RCC 7860 (cell line): Measurements from ENCODE around the gene BMP3.

Source experiments
- DNase-seq: peaks from one replicate; pipeline ENCODE4 v3.0.0-alpha.2; 2015; ENCODE audit warnings: low spot score
- FAIRE-seq: peaks from 2 replicates; lab custom pipeline; 2012; peaks lifted over from hg19 to GRCh38; lab: Jason Lieb, UNC

BMP3 gene

GRCh38 chr4:81040012-81040659 lies 9.6 kb downstream of the BMP3 start:
- FAIRE-seq (no peak), DNase-seq (no peak)

GRCh38 chr4:81042578-81043365 lies 12.3 kb downstream of the BMP3 start:
- FAIRE-seq: no peak

GRCh38 chr4:81049330-81049729 lies 18.8 kb downstream of the BMP3 start:
- FAIRE-seq (no peak), DNase-seq (no peak)

More at GRCh38 chr4:81042578-81043365, 12.3 kb downstream of the BMP3 start:
- no peak for DNase-seq

DNA sequence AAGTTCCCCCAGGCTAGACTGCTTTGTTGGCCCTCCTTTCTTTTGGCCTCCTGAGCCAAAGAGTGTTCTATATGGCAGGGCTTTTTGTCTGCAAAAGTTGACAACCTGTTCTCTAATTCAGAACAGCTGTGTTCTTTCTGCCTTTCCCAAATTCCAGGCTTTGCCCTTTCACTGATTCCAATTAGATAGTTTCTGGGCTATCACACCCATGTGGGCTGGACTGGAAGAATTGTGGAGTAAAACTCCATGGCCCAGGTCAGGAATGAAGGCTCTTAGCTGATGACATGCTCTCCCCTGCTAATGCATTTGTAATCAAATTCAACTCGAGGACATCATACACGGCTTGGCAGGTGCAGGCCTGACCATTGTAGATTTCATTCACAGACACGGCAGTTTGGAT lies 19.4 kb downstream of the BMP3 start:
- DNase-seq (no peak), FAIRE-seq (no peak)

DNA sequence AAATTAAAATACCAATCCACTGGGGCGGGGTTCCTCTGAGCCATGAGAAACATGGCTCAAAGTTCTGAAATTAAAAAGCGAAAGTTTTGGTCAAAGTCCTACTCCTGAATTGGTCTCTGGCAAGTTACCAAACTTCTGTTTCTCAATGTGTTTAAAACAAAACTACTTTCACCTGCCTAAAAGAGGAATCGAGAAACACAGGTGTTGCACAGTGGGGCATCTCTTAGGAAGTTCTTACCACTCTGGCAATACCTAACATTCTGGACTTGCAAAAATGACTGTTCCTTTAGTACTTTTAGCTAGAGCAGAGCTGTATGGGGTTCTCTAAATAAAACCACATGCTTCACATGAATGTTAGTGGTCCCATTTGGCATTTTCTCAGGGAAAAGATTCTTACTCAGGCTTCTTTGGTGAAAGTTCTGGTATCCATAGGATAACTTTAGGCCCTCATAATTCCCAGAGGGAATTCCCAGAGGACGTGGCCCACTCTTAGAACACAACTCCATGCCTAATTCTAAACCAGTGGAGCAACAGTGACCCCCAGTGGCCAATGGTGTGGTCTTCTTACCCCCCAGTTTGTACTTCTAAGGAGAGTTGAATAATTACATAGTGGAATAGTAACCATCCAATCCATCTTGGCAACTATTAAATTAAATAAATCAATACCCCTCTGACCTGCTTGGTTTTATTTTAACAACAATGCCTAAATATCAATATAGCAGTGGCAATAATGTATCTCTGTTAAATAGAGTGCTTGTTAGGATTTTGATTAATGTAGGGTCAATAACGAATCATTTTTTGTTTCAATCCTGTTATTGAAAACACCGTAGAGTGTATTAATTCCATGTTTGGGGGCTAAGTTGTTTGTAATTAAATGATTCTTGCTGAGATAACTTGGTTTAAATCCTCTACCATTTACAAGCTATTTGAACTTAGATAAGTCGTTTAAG lies 21.9 kb downstream of the BMP3 start:
- no peak for DNase-seq
- no peak for FAIRE-seq

DNA sequence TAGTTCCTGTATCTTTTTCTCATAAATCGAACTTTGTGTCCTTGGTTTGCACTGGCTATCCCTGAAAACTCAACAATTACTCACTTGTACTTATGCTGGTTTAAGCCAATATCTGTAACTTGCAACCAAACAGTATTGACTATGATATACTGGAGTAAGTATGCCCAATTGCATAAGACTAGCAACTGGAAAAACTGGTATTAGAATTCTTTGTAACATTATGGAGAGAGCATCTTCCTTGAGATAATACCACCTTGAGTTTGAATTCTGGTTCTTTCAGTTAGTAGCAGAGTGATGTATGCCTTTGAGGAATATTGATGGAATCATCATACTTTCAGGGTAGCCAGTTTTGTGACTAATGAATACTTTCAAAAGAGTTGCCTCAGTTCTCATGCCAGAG lies 28.1 kb downstream of the BMP3 start:
- DNase-seq: no peak
- no peak for FAIRE-seq

- DNase-seq: no peak
- FAIRE-seq: no peak
Measured at GRCh38 chr4:81060587-81061343, 30.3 kb downstream of the BMP3 start.

DNA sequence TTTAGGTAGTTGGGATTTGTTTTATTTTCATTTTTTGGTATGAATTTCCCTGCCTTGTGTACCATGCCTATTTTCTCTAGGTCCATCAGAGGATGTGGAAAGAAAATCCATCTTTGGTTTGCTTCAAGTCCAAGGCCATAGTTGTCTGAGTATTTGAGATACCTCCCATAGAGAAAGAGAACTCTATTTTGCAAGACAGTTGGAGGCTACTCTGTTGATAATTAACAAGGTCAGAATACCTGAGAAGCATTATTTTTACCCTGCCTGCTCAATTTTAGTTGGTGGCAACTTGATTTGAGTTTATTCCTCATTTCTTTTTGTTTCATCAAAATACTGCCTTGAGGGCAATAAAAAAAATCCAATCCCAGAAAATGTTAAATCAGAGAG lies 30.8 kb downstream of the BMP3 start:
- no peak for DNase-seq
- no peak for FAIRE-seq

GRCh38 chr4:81062001-81062400 lies 31.5 kb downstream of the BMP3 start:
- DNase-seq (no peak), FAIRE-seq (no peak)

- FAIRE-seq (no peak), DNase-seq (no peak)
Measured at GRCh38 chr4:81065446-81065845, 34.9 kb downstream of the BMP3 start.

- FAIRE-seq (no peak), DNase-seq (peak; percentile 55)
Measured at GRCh38 chr4:81069706-81070331, 39.3 kb downstream of the BMP3 start.

DNA sequence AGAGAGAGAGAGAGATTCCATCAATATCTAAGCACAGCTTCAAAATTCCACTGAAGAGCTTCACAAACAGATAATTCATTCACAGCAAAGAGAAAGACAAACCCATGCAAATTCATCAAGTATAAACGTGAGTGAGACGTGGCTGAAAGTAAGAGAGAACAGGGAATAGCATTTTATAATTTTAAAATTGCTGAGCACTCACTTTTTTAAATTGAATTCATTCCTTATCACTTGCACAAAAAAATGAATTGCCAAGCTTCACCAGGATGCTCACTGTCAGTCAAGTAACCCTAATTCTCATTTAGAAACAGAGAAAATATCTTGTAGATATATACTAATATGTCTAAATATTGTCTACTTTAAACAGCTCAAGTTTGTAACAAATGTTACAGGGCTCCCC lies 40.5 kb downstream of the BMP3 start:
- FAIRE-seq (no peak), DNase-seq (no peak)

GRCh38 chr4:81081156-81081555 lies 50.6 kb downstream of the BMP3 start:
- no peak for DNase-seq
- no peak for FAIRE-seq

DNA sequence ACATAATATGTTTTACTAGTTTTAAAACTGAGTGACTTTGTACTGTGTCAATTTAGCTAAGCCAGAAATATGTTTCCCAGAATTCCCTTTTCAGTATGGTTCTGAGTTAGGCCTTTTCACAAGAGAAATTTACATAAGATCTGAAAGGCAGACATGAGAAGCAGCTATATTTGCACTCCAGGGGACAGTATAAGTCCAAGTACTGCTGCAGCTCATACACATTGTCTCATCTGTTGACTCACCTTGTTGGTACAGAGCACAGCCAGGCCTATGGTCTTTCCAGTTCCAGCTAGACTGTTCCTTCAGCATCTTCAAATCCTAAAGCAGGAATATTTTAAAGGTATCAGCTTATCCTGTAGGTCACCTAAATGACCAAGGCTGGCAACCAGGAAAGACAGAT lies 53.5 kb downstream of the BMP3 start:
- DNase-seq (no peak), FAIRE-seq (no peak)

DNA sequence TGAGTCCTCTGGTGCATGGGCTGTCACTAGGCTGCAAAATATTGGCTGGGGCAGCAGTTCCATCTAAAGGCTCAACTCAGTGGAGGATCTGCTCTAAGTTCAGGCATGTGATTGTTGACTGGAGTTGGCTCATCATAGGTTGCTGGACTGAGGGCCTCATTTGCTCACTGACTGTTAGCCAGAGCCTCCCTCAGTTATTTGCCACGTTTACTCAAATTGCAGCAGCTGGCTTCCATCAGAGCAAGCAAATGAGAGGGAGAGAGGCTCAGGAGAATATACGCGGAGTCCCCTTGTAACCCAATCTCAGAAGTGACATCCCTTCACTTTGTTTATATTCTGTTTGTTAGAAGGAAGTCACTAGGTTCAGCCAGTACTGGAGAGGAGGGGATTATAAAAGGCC lies 54.1 kb downstream of the BMP3 start:
- FAIRE-seq (no peak), DNase-seq (no peak)

DNA sequence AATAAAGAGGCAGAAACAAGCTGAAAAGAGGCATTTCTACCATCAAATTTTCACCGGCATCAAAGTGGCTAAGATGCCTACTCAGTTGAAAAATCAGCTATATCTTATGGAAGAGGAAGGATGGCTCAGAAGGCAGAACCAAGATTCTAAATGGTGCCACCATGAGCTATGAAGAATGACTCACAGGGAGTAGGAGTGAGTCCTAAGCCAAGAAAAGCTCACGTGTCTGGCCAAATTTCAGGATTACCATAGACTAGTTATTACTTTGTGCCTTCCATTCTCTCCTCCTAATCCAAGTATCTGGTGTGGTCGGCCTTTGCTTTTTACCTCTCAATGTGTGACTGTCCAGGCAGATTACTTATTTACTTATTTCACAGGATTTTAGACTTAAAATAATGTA lies 54.8 kb downstream of the BMP3 start:
- DNase-seq (no peak), FAIRE-seq (no peak)

- FAIRE-seq (no peak), DNase-seq (no peak)
Measured at GRCh38 chr4:81085979-81086378, 55.5 kb downstream of the BMP3 start.

- FAIRE-seq (no peak), DNase-seq (no peak)
Measured at GRCh38 chr4:81093720-81094401, 63.4 kb downstream of the BMP3 start.

GRCh38 chr4:81095389-81095788 lies 64.9 kb downstream of the BMP3 start:
- no peak for FAIRE-seq
- no peak for DNase-seq

GRCh38 chr4:81096566-81096965 lies 66.1 kb downstream of the BMP3 start:
- FAIRE-seq (no peak), DNase-seq (no peak)
